Brain microvascular endothelial cell (primary cell): ENCODE data around the gene RTN4IP1.

ENCODE experiments used
- DNase-seq: peaks from one replicate; pipeline ENCODE4 v3.0.0-alpha.2; 2020
- H3K27ac ChIP-seq: fragments of 250-450 bp; sonication (Bioruptor Pico); 2 replicates; pipeline ENCODE4 v1.5.1; 2020; ENCODE audit warnings: mild to moderate bottlenecking, moderate library complexity
- H3K27me3 ChIP-seq: fragments of 250-450 bp; sonication (Bioruptor Pico); replicated peaks from 2 replicates; pipeline ENCODE4 v1.5.1; 2020; ENCODE audit warnings: mild to moderate bottlenecking
- H3K36me3 ChIP-seq: fragments of 250-450 bp; sonication (Bioruptor Pico); replicated peaks from 2 replicates; pipeline ENCODE4 v1.5.1; 2020; ENCODE audit warnings: mild to moderate bottlenecking
- H3K4me3 ChIP-seq: 2 replicates; pipeline ENCODE4 v1.5.1; 2011; ENCODE audit warnings: low read depth, mild to moderate bottlenecking, control low read depth, low read length, moderate library complexity
- in situ Hi-C: cut with HindIII; loops from 2 replicates; pipeline ENCODE4 v1.10.0; 2017; ENCODE audit warnings: low sequenced_read_pairs, low pct_ligation_motif_present
- TF ChIP-seq, protein P1 (sequence below): IDR thresholded peaks from 2 replicates; pipeline ENCODE4 v1.5.1; 2011; ENCODE audit warnings: low read depth, mild to moderate bottlenecking, moderate library complexity, low read length, control low read depth, inconsistent platforms; ENCODE audit errors: missing control alignments

The RTN4IP1 gene

GRCh38 chr6:106528521-106528920 lies 100.8 kb downstream of the RTN4IP1 start:
- Histone ChIP-seq H3K27me3 (no peaks in the 10 kb centered on the region), H3K4me3 (no peak overlapping the region), H3K27ac (peak overlapping the region; percentile 65), H3K36me3 (no peaks in the 10 kb centered on the region)
- in situ Hi-C loops = no loop called here
- no peak for DNase-seq
- TF ChIP-seq, protein P1, sequence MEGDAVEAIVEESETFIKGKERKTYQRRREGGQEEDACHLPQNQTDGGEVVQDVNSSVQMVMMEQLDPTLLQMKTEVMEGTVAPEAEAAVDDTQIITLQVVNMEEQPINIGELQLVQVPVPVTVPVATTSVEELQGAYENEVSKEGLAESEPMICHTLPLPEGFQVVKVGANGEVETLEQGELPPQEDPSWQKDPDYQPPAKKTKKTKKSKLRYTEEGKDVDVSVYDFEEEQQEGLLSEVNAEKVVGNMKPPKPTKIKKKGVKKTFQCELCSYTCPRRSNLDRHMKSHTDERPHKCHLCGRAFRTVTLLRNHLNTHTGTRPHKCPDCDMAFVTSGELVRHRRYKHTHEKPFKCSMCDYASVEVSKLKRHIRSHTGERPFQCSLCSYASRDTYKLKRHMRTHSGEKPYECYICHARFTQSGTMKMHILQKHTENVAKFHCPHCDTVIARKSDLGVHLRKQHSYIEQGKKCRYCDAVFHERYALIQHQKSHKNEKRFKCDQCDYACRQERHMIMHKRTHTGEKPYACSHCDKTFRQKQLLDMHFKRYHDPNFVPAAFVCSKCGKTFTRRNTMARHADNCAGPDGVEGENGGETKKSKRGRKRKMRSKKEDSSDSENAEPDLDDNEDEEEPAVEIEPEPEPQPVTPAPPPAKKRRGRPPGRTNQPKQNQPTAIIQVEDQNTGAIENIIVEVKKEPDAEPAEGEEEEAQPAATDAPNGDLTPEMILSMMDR = no peak

- no peak overlapping the region for H3K4me3 ChIP-seq
These were observed 101.3 kb downstream of the RTN4IP1 start for GRCh38 chr6:106527979-106528378.

GRCh38 chr6:106527117-106527516 lies 102.2 kb downstream of the RTN4IP1 start:
- Histone ChIP-seq H3K36me3 (no peaks in the 10 kb centered on the region), H3K27me3 (no peaks in the 10 kb centered on the region), H3K27ac (peak overlapping the region; percentile 65), H3K4me3 (no peak overlapping the region)
- in situ Hi-C loops = no loop called here
- no peak for DNase-seq
- TF ChIP-seq, protein P1 = no peak

More at GRCh38 chr6:106527979-106528378, 101.3 kb downstream of the RTN4IP1 start:
- TF ChIP-seq, protein P1 = no peak
- DNase-seq = peak; percentile 78
- H3K27me3 ChIP-seq = no peaks in the 10 kb centered on the region
- H3K27ac ChIP-seq = peak overlapping the region; percentile 65
- H3K36me3 ChIP-seq = no peaks in the 10 kb centered on the region
- in situ Hi-C loops = no loop called here

DNA sequence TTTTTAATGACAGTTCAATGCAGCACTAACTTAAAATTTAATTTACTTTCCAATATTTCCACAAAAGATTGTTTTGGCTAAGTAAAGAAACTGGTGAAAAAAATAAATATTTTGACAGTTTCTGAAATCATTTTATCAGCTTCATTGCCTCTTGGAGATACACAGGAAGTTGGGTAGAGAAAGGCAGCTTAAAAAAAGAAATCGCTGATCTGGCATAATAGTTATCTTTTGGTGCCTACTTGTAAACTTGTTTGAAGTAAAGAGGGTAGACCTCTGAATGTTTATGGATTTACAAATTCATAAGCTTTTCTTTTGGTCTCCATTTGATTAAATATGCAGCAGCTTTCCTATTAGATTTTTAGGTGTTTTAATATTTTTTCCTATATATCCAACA lies 103.4 kb downstream of the RTN4IP1 start:
- no peak overlapping the region for H3K4me3 ChIP-seq
- H3K27ac ChIP-seq = no peak overlapping the region
- H3K36me3 ChIP-seq = no peaks in the 10 kb centered on the region
- in situ Hi-C loops = no loop called here
- TF ChIP-seq, protein P1 = no peak
- no peak for DNase-seq
- no peaks in the 10 kb centered on the region for H3K27me3 ChIP-seq

DNA sequence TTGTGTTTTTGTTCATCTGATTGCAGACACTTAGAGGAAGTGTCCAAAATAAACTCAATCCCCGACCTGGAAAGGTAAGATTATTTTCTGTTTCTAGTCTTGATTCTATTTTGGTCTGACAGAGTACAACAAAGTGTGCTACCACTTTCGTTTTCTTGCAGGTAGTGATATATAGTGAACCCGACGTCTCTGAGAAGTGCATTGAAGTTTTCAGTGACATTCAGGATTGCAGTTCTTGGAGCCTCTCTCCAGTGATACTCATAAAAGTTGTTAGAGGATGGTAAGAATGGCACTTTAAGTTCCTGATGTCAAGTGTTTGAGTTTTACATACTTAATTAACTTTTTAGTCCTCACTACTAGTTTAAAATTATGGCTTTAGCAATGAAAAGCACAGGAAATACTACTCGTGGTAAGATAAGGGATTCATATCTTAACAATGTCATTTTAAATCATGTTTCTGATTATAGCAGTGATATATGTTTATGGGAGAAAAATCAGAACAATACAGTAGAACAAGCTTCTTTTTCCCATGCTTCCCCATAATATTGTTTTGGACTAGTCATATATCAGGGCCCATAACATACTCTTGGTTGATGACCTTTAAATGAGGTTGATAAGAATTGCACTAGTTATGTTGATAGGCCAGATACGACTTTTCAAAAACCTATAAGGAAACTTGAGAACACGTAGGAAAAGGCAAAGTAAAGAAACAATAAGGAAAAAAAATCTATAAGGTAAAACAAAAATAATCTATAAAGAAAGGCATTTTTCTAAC lies 104.0 kb downstream of the RTN4IP1 start:
- Histone ChIP-seq H3K27ac (no peak overlapping the region), H3K27me3 (no peaks in the 10 kb centered on the region), H3K36me3 (no peaks in the 10 kb centered on the region), H3K4me3 (no peak overlapping the region)
- TF ChIP-seq, protein P1 = no peak
- no peak for DNase-seq
- in situ Hi-C loops = no loop called here

DNA sequence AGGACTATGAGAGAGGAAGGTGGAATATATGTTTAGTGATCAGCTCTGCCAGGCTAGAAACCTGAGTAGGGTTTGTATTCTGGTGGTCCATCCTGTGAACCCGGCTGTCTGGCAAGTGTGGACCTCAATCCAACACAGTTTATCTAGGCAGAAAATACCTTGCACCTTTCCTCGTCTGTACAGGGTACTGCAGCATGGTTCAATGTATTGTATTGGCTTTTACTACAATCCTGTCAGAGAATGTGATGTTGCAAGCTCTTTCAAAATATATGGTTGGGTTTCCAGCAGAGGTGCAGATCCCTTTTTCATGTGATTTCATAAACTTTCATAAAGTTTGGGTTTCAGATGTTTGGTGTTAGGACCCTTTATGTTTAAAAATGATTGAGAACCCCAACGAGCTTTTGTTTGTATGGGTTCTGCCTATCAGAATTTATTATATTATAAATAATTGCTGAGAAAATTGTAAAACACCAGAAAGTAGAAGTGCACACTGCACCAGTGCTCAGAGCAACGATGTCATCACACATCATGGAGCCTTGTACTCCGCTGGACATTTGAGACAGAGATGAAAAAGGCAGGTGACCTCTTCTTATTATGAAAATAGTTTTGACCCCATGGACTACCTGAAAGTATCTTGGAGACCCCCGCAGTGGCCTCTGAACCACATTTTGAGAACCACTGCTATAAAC lies 106.6 kb downstream of the RTN4IP1 start:
- H3K27me3 ChIP-seq = no peaks in the 10 kb centered on the region
- H3K4me3 ChIP-seq = no peak overlapping the region
- no peaks in the 10 kb centered on the region for H3K36me3 ChIP-seq
- in situ Hi-C loops = no loop called here
- TF ChIP-seq, protein P1 = no peak
- H3K27ac ChIP-seq = no peak overlapping the region
- DNase-seq = no peak
